ENCODE results near the gene BCL3. TPM values are rescaled to one million over a fixed set of nuclear protein-coding genes. Genes with fewer than 3 reads are reported as not detected.
"Not testable (repeated sequence)": the region's sequence is repeated elsewhere in the genome, so short reads cannot be mapped to it uniquely, and the experiment has no call there.

Gene BCL3
- total RNA-seq, 1 donor from 2014 or later, result 11.8 TPM

GRCh38 chr19:44708940-44709339 is 39.6 kb upstream of the BCL3 start:
- TF ChIP-seq CTCF (IDR thresholded peaks at IDR 0.05), result no peak
- Mint-ChIP-seq H3K27ac (ENCODE audit: unreplicated experiment) (no peak overlapping the region), H3K9me3 (ENCODE audit: low read depth) (no peaks in the 10 kb centered on the region), H3K36me3 (ENCODE audit: low read depth) (no peaks in the 10 kb centered on the region), H3K4me3 (ENCODE audit: unreplicated experiment) (no peak overlapping the region), H3K4me1 (ENCODE audit: low read depth) (no peaks in the 10 kb centered on the region), H3K27me3 (ENCODE audit: low read depth) (peaks cover 5% of the 10 kb centered on the region)
- DNase-seq (ENCODE audit: low spot score), result no peak

GRCh38 chr19:44709434-44710266 is 38.9 kb upstream of the BCL3 start:
- H3K4me3 Mint-ChIP-seq (ENCODE audit: unreplicated experiment), result not testable (repeated sequence)

GRCh38 chr19:44710483-44710882 is 38.0 kb upstream of the BCL3 start:
- TF ChIP-seq CTCF (IDR thresholded peaks at IDR 0.05), result no peak
- Mint-ChIP-seq H3K4me1 (ENCODE audit: low read depth) (no peaks in the 10 kb centered on the region), H3K27me3 (ENCODE audit: low read depth) (peaks cover 4% of the 10 kb centered on the region), H3K4me3 (ENCODE audit: unreplicated experiment) (no peak overlapping the region), H3K9me3 (ENCODE audit: low read depth) (peaks cover 12% of the 10 kb centered on the region), H3K36me3 (ENCODE audit: low read depth) (peaks cover 1% of the 10 kb centered on the region), H3K27ac (ENCODE audit: unreplicated experiment) (no peak overlapping the region)
- no peak for DNase-seq (ENCODE audit: low spot score)

More at GRCh38 chr19:44709434-44710266, 38.9 kb upstream of the BCL3 start:
- DNase-seq (ENCODE audit: low spot score); H3K27me3 Mint-ChIP-seq (ENCODE audit: low read depth); H3K4me1 Mint-ChIP-seq (ENCODE audit: low read depth); H3K36me3 Mint-ChIP-seq (ENCODE audit: low read depth); H3K9me3 Mint-ChIP-seq (ENCODE audit: low read depth); H3K27ac Mint-ChIP-seq (ENCODE audit: unreplicated experiment): not testable (repeated sequence)

- H3K4me1 Mint-ChIP-seq (ENCODE audit: low read depth), result peaks cover under 1% of the 10 kb centered on the region
- no peak for DNase-seq (ENCODE audit: low spot score)
- H3K4me3 Mint-ChIP-seq (ENCODE audit: unreplicated experiment), result no peak overlapping the region
- no peak overlapping the region for H3K27ac Mint-ChIP-seq (ENCODE audit: unreplicated experiment)
- H3K36me3 Mint-ChIP-seq (ENCODE audit: low read depth), result peaks cover 3% of the 10 kb centered on the region
- TF ChIP-seq CTCF (IDR thresholded peaks at IDR 0.05), result no peak
- H3K9me3 Mint-ChIP-seq (ENCODE audit: low read depth), result peaks cover 14% of the 10 kb centered on the region
- H3K27me3 Mint-ChIP-seq (ENCODE audit: low read depth), result peaks cover 3% of the 10 kb centered on the region
Measured at GRCh38 chr19:44712864-44713515, 35.5 kb upstream of the BCL3 start.

- peaks cover 3% of the 10 kb centered on the region for H3K36me3 Mint-ChIP-seq (ENCODE audit: low read depth)
- H3K4me1 Mint-ChIP-seq (ENCODE audit: low read depth), result peaks cover 16% of the 10 kb centered on the region
- no peak for DNase-seq (ENCODE audit: low spot score)
Measured at GRCh38 chr19:44714597-44715169, 33.8 kb upstream of the BCL3 start.

More at GRCh38 chr19:44714597-44715169, 33.8 kb upstream of the BCL3 start:
- H3K4me3 Mint-ChIP-seq (ENCODE audit: unreplicated experiment), result no peak overlapping the region
- peaks cover 3% of the 10 kb centered on the region for H3K27me3 Mint-ChIP-seq (ENCODE audit: low read depth)
- no peak overlapping the region for H3K27ac Mint-ChIP-seq (ENCODE audit: unreplicated experiment)
- TF ChIP-seq CTCF (IDR thresholded peaks at IDR 0.05), result no peak
- peaks cover 14% of the 10 kb centered on the region for H3K9me3 Mint-ChIP-seq (ENCODE audit: low read depth)
